ENCODE data around the gene RAMAC. TPM values are rescaled to one million over a fixed set of nuclear protein-coding genes. Genes with fewer than 3 reads are reported as not detected.

The RAMAC gene
- total and polyA plus RNA-seq, 11 donors: 11.0 to 25.5 (median 14.9) TPM

- H3K27me3 ChIP-seq: no peaks in the 10 kb centered on the region
- H3K36me3 ChIP-seq: no peaks in the 10 kb centered on the region
- intact Hi-C loops (cut with DNase I): no loop called here
- no peaks in the 10 kb centered on the region for H3K4me1 ChIP-seq
- TF ChIP-seq CTCF (IDR thresholded peaks at IDR 0.05) (no peak), POLR2A (IDR thresholded peaks at IDR 0.05) (no peak)
- 89 to 94% (median 92%) methylated on average over 5 of the region's 5 CpGs for WGBS, 4 donors
- DNase-seq: no peak
- no peak overlapping the region for H3K27ac ChIP-seq
- H3K4me3 ChIP-seq: no peak overlapping the region
- ATAC-seq: no peak
- no peaks in the 10 kb centered on the region for H3K9me3 ChIP-seq
Measured at GRCh38 chr15:82978438-82978837, 7.6 kb upstream of the RAMAC start.

GRCh38 chr15:82979726-82980125 lies 6.3 kb upstream of the RAMAC start:
- Histone ChIP-seq H3K27me3 (no peaks in the 10 kb centered on the region), H3K4me3 (no peak overlapping the region), H3K4me1 (no peaks in the 10 kb centered on the region), H3K9me3 (no peaks in the 10 kb centered on the region), H3K27ac (no peak overlapping the region), H3K36me3 (no peaks in the 10 kb centered on the region)
- TF ChIP-seq CTCF (IDR thresholded peaks at IDR 0.05) (no peak), POLR2A (IDR thresholded peaks at IDR 0.05) (no peak)
- DNase-seq (no peak), ATAC-seq (no peak)
- intact Hi-C loops (cut with DNase I): loop anchor here in 2 of 10 donors (10.0 kb wide), 2 partner anchors 125 to 225 kb away; no protein-coding TSS in a partner anchor
- 88 to 95% (median 90%) methylated on average over 1 of the region's 1 CpG for WGBS, 4 donors

GRCh38 chr15:82980981-82981380 lies 5.0 kb upstream of the RAMAC start:
- TF ChIP-seq POLR2A (IDR thresholded peaks at IDR 0.05) (no peak), CTCF (IDR thresholded peaks at IDR 0.05) (no peak)
- intact Hi-C loops (cut with DNase I): loop anchor here in 2 of 10 donors (10.0 kb wide), 2 partner anchors 126 to 226 kb away; no protein-coding TSS in a partner anchor

GRCh38 chr15:82986442-82986780 lies 401 bp downstream of the RAMAC start:
- peak in 2 of 4 donors; percentile 16 to 19 for ATAC-seq
- intact Hi-C loops (cut with DNase I): loop anchor here in 7 of 10 donors (5.0 to 10.0 kb wide), 4 partner anchors 129 to 232 kb away; no protein-coding TSS in a partner anchor

More at GRCh38 chr15:82980981-82981380, 5.0 kb upstream of the RAMAC start:
- Histone ChIP-seq H3K27ac (no peak overlapping the region), H3K4me1 (peaks cover 0 to 8% (median 5%) of the 10 kb centered on the region in 12 donors), H3K4me3 (no peak overlapping the region), H3K9me3 (no peaks in the 10 kb centered on the region), H3K27me3 (no peaks in the 10 kb centered on the region), H3K36me3 (no peaks in the 10 kb centered on the region)
- no peak for ATAC-seq
- no peak for DNase-seq
- WGBS, 4 donors: 24 to 37% (median 30%) methylated on average over 2 of the region's 2 CpGs

More at GRCh38 chr15:82986442-82986780, 401 bp downstream of the RAMAC start:
- DNase-seq: no peak
- Histone ChIP-seq H3K4me1 (peaks cover 0 to 20% (median 15%) of the 10 kb centered on the region in 12 donors), H3K36me3 (peaks cover 0 to 34% (median 27%) of the 10 kb centered on the region in 9 donors), H3K27me3 (no peaks in the 10 kb centered on the region), H3K9me3 (no peaks in the 10 kb centered on the region), H3K27ac (peak overlapping the region; percentile 21 to 87 (median 78)), H3K4me3 (peak overlapping the region; percentile 53 to 98 (median 79))
- TF ChIP-seq POLR2A (IDR thresholded peaks at IDR 0.05) (no peak), CTCF (IDR thresholded peaks at IDR 0.05) (no peak)
- 1% methylated on average over 12 of the region's 12 CpGs for WGBS, 4 donors
